ENCODE data around the gene CA11.

The CA11 gene

GRCh38 chr19:48671446-48671995 lies 25.5 kb upstream of the CA11 start:
- no peak overlapping the region for H3K4me3 ChIP-seq (ENCODE audit: low read length)
- H3K9me2 ChIP-seq (replicated peaks; ENCODE audit: insufficient read depth, low read length) = no peaks in the 10 kb centered on the region
- no peak overlapping the region for H3K9ac ChIP-seq (ENCODE audit: low read length)
- no peaks in the 10 kb centered on the region for H3K36me3 ChIP-seq (replicated peaks; ENCODE audit: insufficient read depth, low read length)
- H3K4me2 ChIP-seq (ENCODE audit: low read depth, low read length) = no peak overlapping the region
- no peak for TF ChIP-seq EZH2 (optimal IDR thresholded peaks at IDR 0.05; ENCODE audit: low read depth, low read length)
- no peak for TF ChIP-seq CTCF (IDR thresholded peaks at IDR 0.05; ENCODE audit: low read length)
- no peak for TF ChIP-seq EZH2phosphoT487 (IDR thresholded peaks at IDR 0.05; ENCODE audit: low read length)
- H3K4me1 ChIP-seq (ENCODE audit: low read length) = no peaks in the 10 kb centered on the region
- no peak overlapping the region for H2AFZ ChIP-seq (ENCODE audit: low read length)
- H3K27ac ChIP-seq (ENCODE audit: low read length) = no peak overlapping the region
- no peak for DNase-seq
- H3K79me2 ChIP-seq (ENCODE audit: low read length) = no peaks in the 10 kb centered on the region
- no peaks in the 10 kb centered on the region for H4K20me1 ChIP-seq (ENCODE audit: insufficient read depth, low read length)
- H3K27me3 ChIP-seq (replicated peaks; ENCODE audit: insufficient read depth, low read length) = peaks cover 57% of the 10 kb centered on the region
- no peaks in the 10 kb centered on the region for H3K9me3 ChIP-seq (replicated peaks; ENCODE audit: insufficient read depth, low read length)
- H3F3A ChIP-seq (ENCODE audit: insufficient read depth, low read length) = no peaks in the 10 kb centered on the region

- no peak overlapping the region for H3K9ac ChIP-seq (ENCODE audit: low read length)
- no peak overlapping the region for H3K4me3 ChIP-seq (ENCODE audit: low read length)
- no peaks in the 10 kb centered on the region for H3K9me2 ChIP-seq (replicated peaks; ENCODE audit: insufficient read depth, low read length)
- TF ChIP-seq EZH2 (optimal IDR thresholded peaks at IDR 0.05; ENCODE audit: low read depth, low read length) (no peak), CTCF (IDR thresholded peaks at IDR 0.05; ENCODE audit: low read length) (no peak), EZH2phosphoT487 (IDR thresholded peaks at IDR 0.05; ENCODE audit: low read length) (no peak)
- DNase-seq = no peak
- no peak overlapping the region for H3K27ac ChIP-seq (ENCODE audit: low read length)
- no peaks in the 10 kb centered on the region for H3K79me2 ChIP-seq (ENCODE audit: low read length)
- H3F3A ChIP-seq (ENCODE audit: insufficient read depth, low read length) = no peaks in the 10 kb centered on the region
- no peak overlapping the region for H2AFZ ChIP-seq (ENCODE audit: low read length)
- H3K27me3 ChIP-seq (replicated peaks; ENCODE audit: insufficient read depth, low read length) = peaks cover 56% of the 10 kb centered on the region
- H3K36me3 ChIP-seq (replicated peaks; ENCODE audit: insufficient read depth, low read length) = no peaks in the 10 kb centered on the region
- no peaks in the 10 kb centered on the region for H4K20me1 ChIP-seq (ENCODE audit: insufficient read depth, low read length)
- no peaks in the 10 kb centered on the region for H3K9me3 ChIP-seq (replicated peaks; ENCODE audit: insufficient read depth, low read length)
- no peaks in the 10 kb centered on the region for H3K4me1 ChIP-seq (ENCODE audit: low read length)
- no peak overlapping the region for H3K4me2 ChIP-seq (ENCODE audit: low read depth, low read length)
Measured at GRCh38 chr19:48670699-48671445, 24.9 kb upstream of the CA11 start.

- H3K9me3 ChIP-seq (replicated peaks; ENCODE audit: insufficient read depth, low read length) = no peaks in the 10 kb centered on the region
- H3K4me3 ChIP-seq (ENCODE audit: low read length) = no peak overlapping the region
- no peak overlapping the region for H3K9ac ChIP-seq (ENCODE audit: low read length)
- H4K20me1 ChIP-seq (ENCODE audit: insufficient read depth, low read length) = no peaks in the 10 kb centered on the region
- no peak overlapping the region for H3K27ac ChIP-seq (ENCODE audit: low read length)
- no peaks in the 10 kb centered on the region for H3F3A ChIP-seq (ENCODE audit: insufficient read depth, low read length)
- H3K4me1 ChIP-seq (ENCODE audit: low read length) = no peaks in the 10 kb centered on the region
- H3K27me3 ChIP-seq (replicated peaks; ENCODE audit: insufficient read depth, low read length) = peaks cover 52% of the 10 kb centered on the region
- TF ChIP-seq EZH2phosphoT487 (IDR thresholded peaks at IDR 0.05; ENCODE audit: low read length) (no peak), CTCF (IDR thresholded peaks at IDR 0.05; ENCODE audit: low read length) (no peak), EZH2 (optimal IDR thresholded peaks at IDR 0.05; ENCODE audit: low read depth, low read length) (no peak)
- no peak overlapping the region for H3K4me2 ChIP-seq (ENCODE audit: low read depth, low read length)
- H3K79me2 ChIP-seq (ENCODE audit: low read length) = no peaks in the 10 kb centered on the region
- DNase-seq = no peak
- no peaks in the 10 kb centered on the region for H3K36me3 ChIP-seq (replicated peaks; ENCODE audit: insufficient read depth, low read length)
- no peak overlapping the region for H2AFZ ChIP-seq (ENCODE audit: low read length)
- no peaks in the 10 kb centered on the region for H3K9me2 ChIP-seq (replicated peaks; ENCODE audit: insufficient read depth, low read length)
Measured at GRCh38 chr19:48669903-48670668, 24.1 kb upstream of the CA11 start.
